OCI-LY1 (cell line): ENCODE results near the gene NKAIN2.

ENCODE experiments used
- H2AFZ ChIP-seq: fragments of 200-600 bp; sonication (generic), shearing (Covaris generic); 2 replicates; pipeline ENCODE4 v1.6.0; 2014; ENCODE audit warnings: antibody characterized with exemption, mild to moderate bottlenecking, low read length
- H3F3A ChIP-seq: fragments of 200-600 bp; sonication (generic), shearing (Covaris generic); 2 replicates; pipeline ENCODE4 v1.6.0; 2014; ENCODE audit warnings: mild to moderate bottlenecking, antibody characterized with exemption, low read length, moderate library complexity; ENCODE audit not compliant: insufficient read depth
- H3K27ac ChIP-seq: fragments of 200-600 bp; sonication (generic); 2 replicates; pipeline ENCODE4 v1.5.1; 2014; ENCODE audit warnings: low read length, mixed run types, mild to moderate bottlenecking, low read depth; ENCODE audit not compliant: poor library complexity, severe bottlenecking
- H3K27me3 ChIP-seq: fragments of 200-600 bp; sonication (generic); 2 replicates; pipeline ENCODE4 v1.6.0; 2014; ENCODE audit warnings: antibody characterized with exemption, mild to moderate bottlenecking, low read length, moderate library complexity; ENCODE audit not compliant: insufficient read depth
- H3K36me3 ChIP-seq: fragments of 200-600 bp; sonication (generic); 2 replicates; pipeline ENCODE4 v1.6.1; 2014; ENCODE audit warnings: mild to moderate bottlenecking, antibody characterized with exemption, low read length, moderate library complexity, mixed read lengths; ENCODE audit not compliant: insufficient read depth
- H3K4me1 ChIP-seq: fragments of 200-600 bp; sonication (generic); 2 replicates; pipeline ENCODE4 v1.5.1; 2014; ENCODE audit warnings: mild to moderate bottlenecking, low read length, moderate library complexity; ENCODE audit not compliant: insufficient read depth, severe bottlenecking
- H3K4me2 ChIP-seq: fragments of 200-600 bp; sonication (generic), shearing (Covaris generic); 2 replicates; pipeline ENCODE4 v1.6.1; 2014; ENCODE audit warnings: low read length
- H3K4me3 ChIP-seq: fragments of 200-600 bp; sonication (generic); 2 replicates; pipeline ENCODE4 v1.5.1; 2014; ENCODE audit warnings: low read length, low read depth, mild to moderate bottlenecking, mixed read lengths; ENCODE audit not compliant: poor library complexity, severe bottlenecking
- H3K79me2 ChIP-seq: fragments of 200-600 bp; shearing (Covaris generic); 2 replicates; pipeline ENCODE4 v1.6.1; 2016; ENCODE audit warnings: mixed run types, low read length, mixed read lengths; ENCODE audit not compliant: insufficient read depth
- H3K9ac ChIP-seq: fragments of 200-600 bp; sonication (generic), shearing (Covaris generic); 2 replicates; pipeline ENCODE4 v1.6.1; 2014; ENCODE audit warnings: mild to moderate bottlenecking, low read length, mixed read lengths
- H3K9me2 ChIP-seq: fragments of 200-600 bp; sonication (generic), shearing (Covaris generic); 2 replicates; pipeline ENCODE4 v1.6.1; 2014; ENCODE audit warnings: low read depth, mild to moderate bottlenecking, low read length, mixed read lengths
- H3K9me3 ChIP-seq: fragments of 200-600 bp; shearing (Covaris generic); 2 replicates; pipeline ENCODE4 v1.6.1; 2014; ENCODE audit warnings: low read length, mixed read lengths
- H4K20me1 ChIP-seq: fragments of 200-600 bp; sonication (generic), shearing (Covaris generic); 2 replicates; pipeline ENCODE4 v1.6.0; 2016; ENCODE audit warnings: mild to moderate bottlenecking, low read length; ENCODE audit not compliant: insufficient read depth
- EZH2 ChIP-seq: fragments of 200-600 bp; sonication (generic), shearing (Covaris generic); IDR thresholded peaks from 2 replicates; pipeline ENCODE4 v1.8.0; 2017; ENCODE audit warnings: borderline replicate concordance, mixed run types, mild to moderate bottlenecking, antibody characterized with exemption, low read length, moderate library complexity, mixed read lengths
- TF ChIP-seq, protein P1 (sequence below): fragments of 200-600 bp; sonication (generic), shearing (Covaris generic); IDR thresholded peaks from 2 replicates; pipeline ENCODE4 v1.5.1; 2017; ENCODE audit warnings: mild to moderate bottlenecking, antibody characterized with exemption, low read length, moderate library complexity, mixed read lengths

Gene NKAIN2

DNA sequence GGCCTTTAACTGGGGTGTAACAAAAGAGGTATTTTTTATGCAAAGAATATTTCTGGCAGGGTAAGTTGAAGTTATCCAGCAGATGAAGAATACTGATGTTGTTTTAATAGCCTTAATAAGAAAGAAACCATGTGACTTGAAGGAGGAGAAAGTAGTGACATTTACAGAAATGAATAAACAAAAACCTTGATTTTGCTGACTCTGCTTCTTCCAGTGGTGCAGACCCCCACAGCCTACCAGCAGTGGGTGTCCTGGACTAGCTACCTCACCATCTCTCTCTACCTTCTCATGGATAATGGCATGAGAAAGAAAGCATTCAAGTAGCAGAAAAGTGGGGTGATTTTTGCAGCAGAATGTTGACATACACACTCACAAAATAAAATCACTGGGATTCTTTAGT, 996.0 kb downstream of the NKAIN2 start:
- Histone ChIP-seq H3K4me2 (no peak overlapping the region), H4K20me1 (no peaks in the 10 kb centered on the region), H3K36me3 (no peaks in the 10 kb centered on the region), H3K27ac (no peak overlapping the region), H3K9me2 (no peaks in the 10 kb centered on the region), H3K27me3 (no peaks in the 10 kb centered on the region), H3K4me3 (no peak overlapping the region), H2AFZ (no peak overlapping the region), H3K79me2 (no peaks in the 10 kb centered on the region), H3K4me1 (no peaks in the 10 kb centered on the region), H3F3A (no peaks in the 10 kb centered on the region), H3K9me3 (no peaks in the 10 kb centered on the region), H3K9ac (no peak overlapping the region)
- TF ChIP-seq EZH2: no peak
- TF ChIP-seq, protein P1, sequence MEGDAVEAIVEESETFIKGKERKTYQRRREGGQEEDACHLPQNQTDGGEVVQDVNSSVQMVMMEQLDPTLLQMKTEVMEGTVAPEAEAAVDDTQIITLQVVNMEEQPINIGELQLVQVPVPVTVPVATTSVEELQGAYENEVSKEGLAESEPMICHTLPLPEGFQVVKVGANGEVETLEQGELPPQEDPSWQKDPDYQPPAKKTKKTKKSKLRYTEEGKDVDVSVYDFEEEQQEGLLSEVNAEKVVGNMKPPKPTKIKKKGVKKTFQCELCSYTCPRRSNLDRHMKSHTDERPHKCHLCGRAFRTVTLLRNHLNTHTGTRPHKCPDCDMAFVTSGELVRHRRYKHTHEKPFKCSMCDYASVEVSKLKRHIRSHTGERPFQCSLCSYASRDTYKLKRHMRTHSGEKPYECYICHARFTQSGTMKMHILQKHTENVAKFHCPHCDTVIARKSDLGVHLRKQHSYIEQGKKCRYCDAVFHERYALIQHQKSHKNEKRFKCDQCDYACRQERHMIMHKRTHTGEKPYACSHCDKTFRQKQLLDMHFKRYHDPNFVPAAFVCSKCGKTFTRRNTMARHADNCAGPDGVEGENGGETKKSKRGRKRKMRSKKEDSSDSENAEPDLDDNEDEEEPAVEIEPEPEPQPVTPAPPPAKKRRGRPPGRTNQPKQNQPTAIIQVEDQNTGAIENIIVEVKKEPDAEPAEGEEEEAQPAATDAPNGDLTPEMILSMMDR: no peak

DNA sequence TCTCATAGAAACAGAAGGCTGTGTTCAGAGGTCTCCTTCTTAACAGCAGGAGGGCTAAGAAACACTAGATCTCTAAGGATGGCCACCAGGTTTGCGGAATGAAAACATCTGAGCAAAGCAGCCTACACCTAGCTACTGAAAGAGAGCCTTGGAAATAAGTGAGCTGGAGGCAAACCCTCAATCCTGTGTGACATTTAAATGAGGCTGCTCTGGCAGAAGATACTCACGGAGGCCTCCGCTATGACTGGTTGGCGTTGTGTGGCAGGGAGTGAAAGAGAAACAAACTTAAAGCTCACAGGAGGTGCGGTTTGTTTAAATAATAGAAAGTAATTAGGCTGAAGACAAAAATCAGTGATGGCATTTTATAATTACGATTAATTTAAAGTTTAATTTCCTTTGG, 996.6 kb downstream of the NKAIN2 start:
- H3F3A ChIP-seq: no peaks in the 10 kb centered on the region
- no peaks in the 10 kb centered on the region for H3K9me2 ChIP-seq
- H3K9ac ChIP-seq: no peak overlapping the region
- no peak for TF ChIP-seq EZH2
- TF ChIP-seq, protein P1: no peak
- no peaks in the 10 kb centered on the region for H3K27me3 ChIP-seq
- H3K36me3 ChIP-seq: no peaks in the 10 kb centered on the region
- H3K4me1 ChIP-seq: no peaks in the 10 kb centered on the region
- H4K20me1 ChIP-seq: no peaks in the 10 kb centered on the region
- no peaks in the 10 kb centered on the region for H3K9me3 ChIP-seq
- no peak overlapping the region for H2AFZ ChIP-seq
- no peak overlapping the region for H3K27ac ChIP-seq
- no peaks in the 10 kb centered on the region for H3K79me2 ChIP-seq
- no peak overlapping the region for H3K4me3 ChIP-seq
- H3K4me2 ChIP-seq: no peak overlapping the region

DNA sequence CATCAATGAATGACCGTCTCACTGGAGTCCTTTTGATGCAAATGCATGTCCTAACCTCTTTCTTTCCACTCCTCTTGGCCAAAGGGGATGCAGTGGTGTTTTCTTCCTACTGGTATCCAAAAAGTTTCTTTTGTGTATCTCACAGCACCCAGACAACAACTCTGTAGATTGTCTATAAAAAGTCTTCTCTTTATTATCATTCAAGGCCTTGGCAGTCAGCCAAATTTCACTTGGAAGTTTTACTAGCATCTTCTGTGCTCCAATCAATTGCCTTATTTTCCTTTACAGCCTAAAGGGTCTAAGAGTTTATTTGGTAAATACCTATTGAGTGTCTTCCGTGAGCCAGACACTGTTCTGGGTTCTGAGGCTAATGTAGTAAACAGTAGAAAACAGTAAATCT, 1008.4 kb downstream of the NKAIN2 start:
- H3K9me2 ChIP-seq: no peaks in the 10 kb centered on the region
- H3K79me2 ChIP-seq: no peaks in the 10 kb centered on the region
- no peaks in the 10 kb centered on the region for H3K36me3 ChIP-seq
- no peaks in the 10 kb centered on the region for H3K4me1 ChIP-seq
- H3K4me3 ChIP-seq: no peak overlapping the region
- H3K9me3 ChIP-seq: no peaks in the 10 kb centered on the region
- TF ChIP-seq, protein P1: no peak
- no peak for TF ChIP-seq EZH2
- no peak overlapping the region for H3K4me2 ChIP-seq
- H3F3A ChIP-seq: no peaks in the 10 kb centered on the region
- no peaks in the 10 kb centered on the region for H4K20me1 ChIP-seq
- no peaks in the 10 kb centered on the region for H3K27me3 ChIP-seq
- no peak overlapping the region for H3K9ac ChIP-seq
- H3K27ac ChIP-seq: no peak overlapping the region
- H2AFZ ChIP-seq: no peak overlapping the region
